CD4-positive, alpha-beta T cell treated with Interleukin-1 beta for 1 hour (primary cell): ENCODE data around the gene TIAM1.

Source experiments
- DNase-seq, 2 donors: peaks; one replicate each; pipeline ENCODE4 v3.0.0-alpha.2; 2020 to 2022

The TIAM1 gene

DNA sequence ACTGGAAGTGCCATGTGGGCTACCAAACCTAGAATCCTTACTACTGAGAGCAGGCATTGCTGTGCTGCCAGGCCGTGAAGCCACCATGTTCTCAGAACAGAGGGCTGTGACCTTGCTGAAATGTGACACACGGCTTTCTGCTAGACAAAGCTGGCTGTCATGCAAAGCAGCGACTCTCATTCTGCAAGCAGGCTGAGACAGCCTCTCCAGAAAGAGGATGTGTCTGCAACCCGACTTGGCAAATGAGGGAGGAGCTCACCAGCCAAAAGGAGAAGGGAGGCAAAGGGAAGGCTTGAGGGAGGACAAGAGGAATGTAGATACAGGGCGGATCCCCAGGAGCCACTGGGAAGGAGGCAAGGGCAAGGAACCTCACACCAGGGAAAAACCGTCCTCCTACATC is 220.1 kb downstream of the TIAM1 start:
- DNase-seq, result peak in 1 of 2 donors; percentile 10

DNA sequence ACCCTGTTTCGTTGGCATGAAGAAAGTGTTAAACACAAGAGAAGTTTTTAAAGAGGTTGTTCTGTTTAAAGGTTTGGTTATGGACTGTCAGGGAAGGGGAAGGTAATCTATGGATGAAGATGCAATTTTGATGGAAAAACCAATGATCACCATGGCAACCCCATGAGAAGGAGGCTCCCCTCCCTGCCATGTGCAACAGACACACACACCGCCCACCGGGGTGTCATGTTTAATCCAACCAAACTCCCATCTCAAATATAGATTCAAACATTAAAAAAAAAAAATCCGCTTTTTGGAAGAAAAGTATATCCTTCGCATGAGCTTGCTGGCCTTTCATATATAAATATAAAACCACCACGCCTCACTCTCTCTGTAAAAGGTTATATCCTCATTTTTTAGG is 224.9 kb downstream of the TIAM1 start:
- DNase-seq, result no peak

DNA sequence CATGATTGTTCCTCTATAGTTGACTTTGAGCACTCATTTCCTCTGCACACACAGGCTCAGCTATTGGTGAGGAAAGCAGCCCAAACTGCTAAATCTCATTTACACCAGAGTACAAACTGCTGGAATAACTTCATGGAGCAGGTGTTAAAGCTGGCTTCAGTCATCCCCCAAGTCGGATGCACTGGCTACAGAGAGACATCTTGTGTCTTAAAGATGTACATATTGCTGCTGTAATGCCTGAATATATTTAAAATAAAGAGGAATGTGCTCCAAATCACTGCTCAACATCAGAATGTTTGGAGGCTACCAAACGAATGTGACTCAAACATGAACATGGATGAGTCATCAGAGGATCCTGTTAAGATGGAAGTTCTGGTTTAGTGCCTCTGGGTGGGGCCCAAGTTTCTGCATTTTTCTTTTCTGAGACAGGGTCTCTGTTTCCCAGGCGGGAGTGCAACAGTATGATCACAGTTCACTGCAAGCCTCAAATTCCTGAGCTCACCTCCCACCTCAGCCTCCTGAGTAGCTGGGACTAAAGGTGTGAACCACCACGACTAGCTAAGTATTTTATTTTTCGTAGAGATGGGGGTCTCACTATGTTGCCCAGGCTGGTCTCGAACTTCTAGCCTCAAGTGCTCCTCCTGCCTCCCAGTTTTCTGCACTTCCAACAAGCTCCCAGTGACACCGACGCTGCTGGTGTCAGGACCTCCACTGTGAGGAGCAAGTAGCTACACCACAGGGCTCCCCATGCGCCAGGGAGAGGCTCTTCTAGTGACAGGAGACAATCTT is 226.7 kb downstream of the TIAM1 start:
- DNase-seq, result no peak

DNA sequence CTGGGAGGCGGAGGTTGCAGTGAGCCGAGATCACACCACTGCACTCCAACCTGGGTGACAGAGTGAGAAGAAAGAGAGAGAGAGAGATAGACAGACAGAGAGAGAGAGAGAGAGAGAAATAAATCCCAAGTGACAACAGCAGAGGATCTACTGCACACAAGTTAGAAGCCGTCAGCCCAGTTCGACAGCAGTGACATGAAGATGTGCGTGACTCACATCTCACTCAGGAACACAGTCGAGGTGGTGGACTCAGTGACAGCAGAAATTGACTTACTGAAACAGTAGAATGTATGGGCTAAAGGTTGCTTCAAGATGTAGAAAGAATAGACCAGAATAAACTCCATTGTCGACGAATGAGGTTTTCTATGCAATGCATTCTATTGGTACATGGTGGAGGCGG is 228.8 kb downstream of the TIAM1 start:
- DNase-seq, result no peak

DNA sequence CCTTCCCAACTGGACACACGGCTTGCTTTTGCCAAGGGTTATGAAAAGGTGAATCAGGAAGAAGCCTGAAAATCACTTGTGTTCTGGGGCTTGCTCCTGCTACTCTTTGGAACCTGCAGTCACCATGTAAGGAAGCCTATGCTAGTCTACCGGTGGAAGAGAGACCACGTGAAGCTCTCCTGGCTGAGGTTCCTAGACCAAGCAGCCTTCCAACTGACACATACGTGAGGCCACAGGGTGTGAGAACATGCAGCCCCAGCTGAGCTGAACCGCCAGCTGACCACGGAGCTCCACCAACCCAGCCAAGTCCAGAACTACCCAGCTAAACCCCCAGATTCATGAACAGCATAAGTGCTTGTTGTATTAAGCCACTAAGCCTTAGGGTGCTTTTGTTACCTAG is 233.0 kb downstream of the TIAM1 start:
- DNase-seq, result no peak

DNA sequence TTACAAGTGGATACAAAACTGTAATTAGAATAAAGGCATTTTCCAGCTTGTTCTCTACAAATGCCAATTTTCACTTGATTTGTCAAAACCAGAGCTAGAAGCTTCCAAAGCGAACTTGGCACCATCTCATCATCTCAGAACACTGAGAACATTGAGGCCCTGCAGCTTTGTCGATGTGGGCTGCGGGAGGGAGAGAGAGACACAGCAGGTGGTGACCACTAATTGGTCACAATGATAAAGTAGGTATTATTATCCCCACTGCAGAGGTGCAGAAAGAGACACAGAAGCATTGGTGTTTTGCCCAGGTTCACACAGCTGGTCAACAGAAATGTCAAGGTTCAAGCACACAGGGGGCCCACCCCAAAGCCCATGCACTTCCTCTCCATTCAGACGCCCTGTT is 233.6 kb downstream of the TIAM1 start:
- DNase-seq, result no peak

DNA sequence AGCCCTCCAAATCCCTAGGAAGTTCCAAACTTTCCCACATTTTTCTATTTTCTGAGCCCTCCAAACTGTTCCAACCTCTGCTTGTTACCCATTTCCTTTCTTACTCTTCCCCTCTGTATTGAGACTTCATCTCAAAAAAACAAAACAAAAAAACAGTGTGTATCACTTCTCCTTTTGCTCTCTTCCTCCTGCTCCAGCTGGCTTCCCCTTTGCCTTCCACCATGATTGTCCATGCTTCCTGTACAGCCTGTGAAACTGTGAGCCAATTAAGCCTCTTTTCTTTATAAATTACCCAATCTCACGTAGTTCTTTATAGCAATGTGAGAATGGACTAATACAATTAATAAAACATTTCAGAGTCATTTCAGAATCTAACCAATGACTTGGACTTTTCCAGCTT is 236.2 kb downstream of the TIAM1 start:
- DNase-seq, result peak in 1 of 2 donors; percentile 22

DNA sequence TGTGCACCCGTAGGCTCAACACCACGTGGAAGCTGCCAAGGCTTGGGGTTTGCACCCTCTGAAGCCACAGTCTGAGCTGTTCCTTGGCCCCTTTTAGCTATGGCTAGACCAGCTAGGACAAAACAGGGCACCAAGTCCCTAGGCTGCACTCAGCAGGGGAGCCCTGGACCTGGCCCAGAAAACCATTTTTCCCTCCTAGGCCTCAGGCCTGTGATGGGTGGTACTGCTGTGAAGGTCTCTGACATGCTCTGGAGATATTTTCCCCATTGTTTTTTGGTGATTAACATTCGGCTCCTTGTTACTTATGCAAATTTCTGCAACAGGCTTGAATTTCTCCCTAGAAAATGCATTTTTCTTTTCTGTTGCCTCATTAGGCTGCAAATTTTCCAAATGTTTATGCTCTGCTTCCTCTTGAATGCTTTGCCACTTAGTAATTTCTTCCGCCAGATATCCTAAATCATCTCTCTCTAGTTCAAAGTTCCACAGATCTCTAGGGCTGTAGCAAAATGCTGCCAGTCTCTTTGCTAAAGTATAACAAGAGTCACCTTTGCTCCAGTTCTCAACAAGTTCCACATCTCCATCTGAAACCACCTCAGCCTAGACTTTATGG is 236.8 kb downstream of the TIAM1 start:
- DNase-seq, result no peak

DNA sequence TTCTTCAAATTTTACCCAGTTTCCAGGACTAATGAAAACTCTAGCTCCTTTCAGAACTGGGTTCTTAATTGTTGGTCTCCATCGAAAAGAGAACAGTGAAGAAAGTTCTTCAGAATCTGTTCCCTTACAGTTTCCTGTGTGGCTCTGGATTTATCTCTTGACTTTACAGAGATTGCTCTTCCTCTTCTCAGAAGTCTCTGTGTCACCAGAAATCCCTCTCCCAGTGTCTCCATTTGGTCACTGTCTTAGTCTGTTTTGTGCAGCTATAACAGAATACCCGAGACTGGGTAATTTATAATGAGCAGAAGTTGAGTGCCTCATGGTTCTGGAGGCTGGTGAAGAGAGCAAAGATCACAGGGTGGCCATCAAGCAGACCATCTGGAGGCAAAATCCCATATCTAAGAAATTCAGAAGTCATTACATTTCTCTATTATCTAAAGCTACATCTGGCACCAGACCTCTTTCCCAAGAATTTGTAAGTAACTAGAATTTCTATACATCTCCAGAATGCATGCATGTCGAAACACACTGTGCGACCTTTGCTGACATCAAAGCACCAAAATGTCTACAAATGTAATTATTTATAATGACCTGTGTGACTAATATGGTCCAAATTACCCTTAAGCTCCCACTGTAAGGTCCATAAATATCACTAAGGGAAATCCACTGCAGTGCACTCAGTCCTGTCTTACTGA is 240.3 kb downstream of the TIAM1 start:
- no peak for DNase-seq

DNA sequence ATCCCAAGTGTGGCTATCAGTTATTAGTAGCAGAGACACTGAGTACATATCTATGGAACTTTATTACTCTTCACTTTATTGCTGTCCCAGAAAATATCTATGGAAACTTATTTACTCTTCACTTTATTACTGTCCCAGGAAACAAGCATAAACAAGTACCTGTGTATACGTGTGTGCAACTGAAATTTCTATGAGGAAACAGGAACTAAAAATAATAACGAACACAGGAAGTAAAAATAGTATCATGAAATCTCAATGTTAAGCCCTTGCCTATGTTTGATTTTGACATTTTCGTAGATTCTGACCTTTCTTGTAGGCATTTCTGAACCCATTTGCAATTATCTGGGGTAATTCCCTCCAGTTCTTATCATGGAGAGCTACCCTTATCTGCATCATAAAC is 240.9 kb downstream of the TIAM1 start:
- DNase-seq, result no peak

DNA sequence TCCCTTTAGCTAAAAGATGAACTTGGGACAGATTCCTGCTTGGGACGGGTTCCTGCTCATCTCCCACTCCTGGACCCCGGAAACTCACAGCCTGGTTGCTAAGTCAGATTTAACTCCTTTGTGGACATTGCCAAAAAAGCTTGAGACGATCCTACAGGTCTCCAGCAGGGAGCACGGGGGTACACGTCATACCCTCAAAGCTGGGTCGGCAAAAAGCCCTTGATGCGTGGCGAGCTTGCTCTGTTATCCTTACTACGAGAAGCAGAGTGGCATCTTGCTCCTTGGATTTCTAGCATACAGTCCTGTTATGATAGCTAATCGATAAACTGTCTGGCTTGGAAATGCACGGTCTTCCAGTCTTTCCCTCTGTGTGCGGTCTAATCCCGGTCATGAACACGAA is 244.9 kb downstream of the TIAM1 start:
- no peak for DNase-seq

DNA sequence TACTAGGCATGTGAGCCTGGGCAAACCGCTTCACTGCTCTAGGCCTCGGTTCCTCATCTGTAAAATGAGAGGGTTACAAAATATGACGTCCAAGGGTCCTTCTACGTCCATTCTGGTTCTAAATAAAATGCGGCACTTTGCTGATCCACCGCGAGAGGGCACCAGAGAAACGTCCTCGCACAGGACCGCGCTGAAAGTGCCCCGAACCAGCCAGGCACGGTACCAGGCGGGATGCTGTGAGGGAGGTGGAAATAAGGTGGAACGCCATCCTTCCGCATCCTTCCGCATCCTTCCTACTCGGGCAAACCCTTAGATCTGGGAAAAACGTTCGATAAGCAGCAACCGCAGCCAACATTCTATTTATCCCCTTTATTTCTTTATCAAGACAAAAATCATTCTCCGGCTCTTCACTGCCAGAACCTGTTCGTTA is 245.5 kb downstream of the TIAM1 start:
- peak; percentile 71 to 72 for DNase-seq

DNA sequence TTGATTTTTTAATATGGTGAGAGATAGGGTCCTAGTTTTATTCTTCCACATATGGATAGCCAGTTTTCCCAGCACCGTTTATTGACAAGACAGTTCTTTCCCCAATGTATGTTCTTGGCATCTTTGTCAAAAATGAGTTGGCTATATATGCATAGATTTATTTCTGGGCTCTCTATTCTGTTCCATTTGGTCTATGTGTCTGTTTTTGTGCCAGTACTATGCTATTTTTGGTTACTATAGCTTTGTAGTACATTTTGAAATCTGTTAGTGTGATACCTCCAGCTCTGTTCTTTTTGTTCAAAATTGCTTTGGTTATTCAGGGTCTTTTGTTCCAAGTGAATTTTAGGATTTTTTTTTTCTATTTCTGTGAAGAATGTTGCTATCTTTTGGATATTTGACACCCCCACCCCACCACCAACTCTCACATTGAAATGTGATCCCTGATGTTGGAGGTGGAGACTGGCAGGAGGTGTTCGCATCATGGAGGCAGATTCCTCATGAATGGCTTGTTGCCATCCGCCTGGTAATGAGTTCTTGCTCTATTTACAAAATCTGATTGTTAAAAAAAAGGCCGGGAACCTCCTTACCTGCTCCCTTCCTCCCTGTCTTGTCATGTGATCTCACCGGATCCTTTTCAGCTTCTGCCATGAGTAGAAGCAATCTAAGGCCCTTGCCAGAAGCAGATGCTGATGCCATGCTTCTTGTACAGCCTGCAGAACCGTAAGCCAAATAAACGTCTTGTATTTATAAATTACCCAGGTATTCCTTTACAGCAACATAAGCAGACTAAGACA is 251.0 kb downstream of the TIAM1 start:
- no peak for DNase-seq

DNA sequence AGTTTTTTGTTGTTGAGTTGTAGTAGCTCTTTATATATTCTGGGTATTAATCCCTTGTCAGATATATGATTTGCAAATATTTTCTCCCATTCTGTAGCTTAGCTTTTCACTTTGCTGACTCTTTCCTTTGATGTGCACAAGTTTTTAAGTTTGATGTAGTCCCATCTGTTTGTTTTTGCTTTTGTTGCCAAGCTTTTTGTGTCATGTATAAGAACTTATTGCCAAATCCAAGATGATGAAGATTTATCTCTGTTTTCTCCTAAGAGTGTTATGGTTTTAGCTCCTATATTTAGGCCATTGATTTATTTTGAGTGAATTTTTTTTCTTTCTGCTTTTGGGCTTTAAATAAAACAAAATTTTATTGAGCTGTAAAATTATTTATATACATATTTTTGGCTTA is 253.7 kb downstream of the TIAM1 start:
- no peak for DNase-seq

DNA sequence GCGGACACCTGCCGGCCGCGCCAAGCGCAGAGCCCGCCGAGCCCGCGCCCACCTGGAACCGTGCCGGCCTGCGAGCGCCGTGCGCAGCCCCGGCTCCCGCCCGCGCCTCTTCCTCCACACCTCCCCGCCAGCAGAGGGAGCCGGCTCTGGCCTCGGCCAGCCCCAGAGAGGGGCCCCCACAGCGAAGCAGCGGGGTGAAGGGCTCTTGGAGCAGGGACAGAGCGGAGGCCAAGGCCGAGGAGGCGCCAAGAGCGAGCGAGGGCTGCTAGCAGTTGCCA is 255.6 kb downstream of the TIAM1 start:
- no peak for DNase-seq

DNA sequence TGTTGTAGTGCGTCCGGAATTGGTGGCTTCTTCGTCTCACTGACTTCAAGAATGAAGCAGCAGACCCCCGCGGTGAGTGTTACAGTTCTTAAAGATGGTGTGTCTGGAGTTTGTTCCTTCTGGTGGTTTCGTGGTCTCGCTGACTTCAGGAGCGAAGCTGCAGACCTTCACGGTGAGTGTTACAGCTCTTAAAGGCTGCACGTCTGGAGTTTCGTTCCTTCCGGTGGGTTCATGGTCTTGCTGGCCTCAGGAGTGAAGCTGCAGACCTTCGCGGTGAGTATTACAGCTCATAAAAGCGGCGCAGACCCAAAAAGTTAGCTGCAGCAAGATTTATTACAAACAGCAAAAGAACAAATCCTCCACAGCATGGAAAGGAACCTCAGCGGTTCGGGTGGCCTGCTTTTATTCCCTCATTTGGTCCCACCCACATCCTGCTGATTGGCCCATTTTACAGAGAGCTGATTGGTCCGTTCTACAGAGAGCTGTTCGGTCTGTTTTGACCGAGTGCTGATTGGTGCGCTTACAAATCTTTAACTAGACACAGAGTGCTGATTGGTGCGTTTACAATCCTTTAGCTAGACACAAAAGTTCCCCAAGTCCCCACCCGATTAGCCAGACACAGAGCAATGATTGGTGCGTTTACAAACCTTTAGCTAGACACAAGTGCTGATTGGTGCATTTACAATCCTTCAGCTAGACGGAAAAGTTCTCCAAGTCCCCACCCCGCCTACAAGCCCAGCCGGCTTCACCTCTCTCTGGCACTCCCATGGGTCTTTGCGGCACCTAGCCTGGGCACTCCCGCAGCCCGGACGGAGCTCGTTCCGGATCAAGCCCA is 256.2 kb downstream of the TIAM1 start:
- no peak for DNase-seq

DNA sequence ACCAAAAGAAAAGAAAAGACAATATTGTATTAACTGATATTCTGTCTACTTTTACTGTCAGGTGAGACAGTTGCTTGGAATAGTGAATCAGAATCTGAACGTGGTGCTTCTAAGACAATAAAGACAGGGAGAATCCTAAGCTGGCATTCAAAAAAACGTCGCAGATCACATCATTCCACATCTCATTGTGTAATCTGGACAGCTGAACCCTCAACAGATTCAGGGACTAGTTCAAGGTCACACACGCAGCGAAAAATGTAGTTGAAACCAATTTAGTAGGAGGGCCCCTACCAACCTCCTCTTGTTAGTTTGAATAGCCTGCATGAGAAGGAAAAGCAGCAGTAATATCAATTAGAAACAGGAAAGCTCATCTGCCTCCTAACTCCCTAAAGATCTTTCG is 259.4 kb downstream of the TIAM1 start:
- no peak for DNase-seq

DNA sequence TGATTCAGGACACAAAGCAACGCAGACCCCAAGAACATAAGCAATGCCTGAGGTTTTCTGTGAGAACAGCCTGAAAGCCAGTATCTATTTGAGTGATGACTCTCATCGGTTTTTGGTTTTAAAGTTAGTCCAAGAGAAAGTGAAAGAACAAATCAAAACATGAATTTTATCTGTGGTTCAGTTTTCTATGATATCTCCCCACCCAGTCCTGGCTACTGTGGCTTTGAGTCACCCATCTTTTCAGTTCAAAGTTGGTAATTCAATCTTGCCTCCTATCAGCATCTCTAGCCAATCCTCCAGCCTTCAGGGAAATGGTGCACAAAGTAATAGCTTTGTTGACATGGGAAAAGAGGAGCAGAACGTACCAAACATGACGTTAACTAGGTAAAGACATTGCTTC is 265.3 kb downstream of the TIAM1 start:
- no peak for DNase-seq

DNA sequence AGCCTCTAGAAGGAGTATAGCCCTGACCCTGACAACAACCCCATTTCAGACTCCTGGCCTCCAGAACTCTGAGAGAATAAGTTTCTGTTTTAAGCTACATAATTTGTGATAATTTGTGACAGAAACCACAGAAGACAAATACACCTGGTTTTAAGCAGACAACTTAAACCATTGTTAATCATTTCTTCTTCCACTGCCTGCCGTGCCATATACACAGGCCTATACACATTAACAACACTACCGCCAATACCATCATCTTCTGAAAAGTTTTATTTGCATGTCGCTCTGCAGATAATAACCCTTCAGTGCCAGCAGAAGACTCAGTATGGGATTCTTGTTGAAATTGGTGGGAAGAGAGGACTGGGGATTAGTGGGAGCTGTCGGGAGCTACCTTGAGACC is 265.8 kb downstream of the TIAM1 start:
- no peak for DNase-seq

DNA sequence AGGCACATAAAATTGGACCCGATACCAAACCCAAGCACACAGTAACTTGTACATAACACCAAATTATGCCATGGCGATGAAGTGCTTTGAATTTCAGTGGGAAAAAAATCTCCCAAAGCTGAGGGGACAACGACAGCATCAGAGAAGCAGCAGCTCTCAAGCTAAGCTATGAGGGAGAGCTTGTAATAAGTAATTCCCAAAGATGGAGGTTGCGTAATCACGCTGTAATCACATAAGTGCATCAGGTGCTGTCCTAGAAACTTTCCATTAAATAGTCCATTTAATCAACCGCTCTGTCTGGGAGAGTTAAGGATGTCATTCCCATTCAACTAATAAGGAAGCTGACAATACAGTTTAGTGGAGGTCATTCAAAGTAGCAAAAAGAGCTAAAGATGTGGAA is 268.2 kb downstream of the TIAM1 start:
- DNase-seq, result no peak

DNA sequence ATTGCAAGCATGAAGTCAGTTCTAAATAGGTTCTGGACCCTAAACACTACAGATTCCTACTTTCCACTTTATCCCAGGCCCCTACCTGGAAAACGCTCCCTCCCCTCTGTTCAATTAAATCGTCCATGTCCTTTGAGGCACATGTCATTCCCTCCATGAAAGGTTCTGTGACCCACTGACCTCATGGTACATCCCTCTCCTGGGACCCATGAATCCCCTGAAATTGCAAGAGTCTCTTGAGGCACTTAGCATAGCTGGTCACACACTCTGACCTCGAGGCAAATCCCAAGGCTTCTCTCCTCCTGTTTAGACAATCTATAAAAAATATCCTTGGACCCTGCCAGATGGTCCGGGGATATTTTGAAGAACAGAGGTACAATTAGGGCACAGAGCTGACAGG is 271.5 kb downstream of the TIAM1 start:
- no peak for DNase-seq
